GM19099 (cell line): ENCODE results near the gene DIP2B.

Experiments used
- POLR2A ChIP-seq: IDR thresholded peaks from 3 replicates; pipeline ENCODE4 v1.6.1; 2011; ENCODE audit warnings: low read depth; ENCODE audit not compliant: insufficient read length; ENCODE audit errors: extremely low read depth

Gene DIP2B

DNA sequence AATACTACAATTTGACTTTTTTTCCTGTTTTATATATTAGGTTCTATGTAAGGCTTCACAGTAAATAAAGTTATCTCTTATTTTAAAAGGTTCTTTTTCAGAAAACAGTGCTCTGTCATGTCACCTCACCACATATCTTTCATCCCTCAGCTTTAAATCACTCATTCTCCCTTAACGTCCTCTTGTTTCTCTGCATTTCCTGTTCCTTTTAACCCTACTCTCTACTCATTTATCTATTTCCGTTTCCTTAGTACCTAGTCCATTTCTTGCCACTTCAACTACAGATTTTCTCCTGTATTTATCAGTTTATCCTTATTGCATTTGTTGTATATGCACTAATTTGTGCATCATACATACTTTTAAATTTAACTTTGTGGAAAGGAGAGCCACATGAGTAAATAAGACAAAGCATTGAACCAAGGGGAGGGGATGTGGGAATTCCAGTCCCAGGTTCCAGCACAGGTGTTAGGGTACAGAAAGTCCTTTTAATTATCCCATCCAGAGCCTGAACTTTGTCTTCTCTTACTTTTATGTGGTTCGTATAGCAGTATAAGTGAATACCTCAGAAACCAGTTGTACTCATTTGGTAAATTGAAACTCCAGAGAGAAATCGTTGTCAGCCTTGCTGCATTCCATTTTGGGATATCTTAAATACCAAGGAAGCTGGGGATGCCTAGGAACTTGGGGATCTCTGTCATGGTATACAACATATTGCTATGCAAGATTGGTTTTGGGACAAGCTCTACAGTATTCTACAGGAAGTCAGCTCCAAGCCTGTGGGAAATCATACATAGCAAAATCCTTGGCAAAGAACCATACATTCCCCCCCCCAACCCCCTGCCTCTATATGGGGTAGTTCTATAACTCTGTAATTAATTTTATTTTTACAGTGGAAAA lies 120.5 kb downstream of the DIP2B start:
- no peak for TF ChIP-seq POLR2A

DNA sequence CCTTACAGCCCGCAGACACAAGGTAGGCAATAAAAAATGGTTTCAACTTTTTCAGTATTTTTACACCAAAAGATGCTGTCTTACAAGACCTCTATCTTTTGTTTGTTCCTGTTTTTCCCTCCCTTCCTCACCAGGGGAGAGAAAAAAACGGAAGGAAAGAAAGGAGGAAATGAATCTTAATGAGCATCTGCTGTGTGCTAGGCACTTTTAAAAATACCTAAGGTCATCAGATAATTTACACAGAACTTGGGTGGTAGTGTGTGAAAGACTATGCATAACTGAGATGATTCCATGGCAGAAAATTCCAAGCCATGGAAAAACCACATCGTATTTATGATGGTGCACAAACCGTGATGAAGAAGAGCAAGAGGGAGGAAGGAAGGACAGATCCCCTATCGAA lies 121.2 kb downstream of the DIP2B start:
- no peak for TF ChIP-seq POLR2A

DNA sequence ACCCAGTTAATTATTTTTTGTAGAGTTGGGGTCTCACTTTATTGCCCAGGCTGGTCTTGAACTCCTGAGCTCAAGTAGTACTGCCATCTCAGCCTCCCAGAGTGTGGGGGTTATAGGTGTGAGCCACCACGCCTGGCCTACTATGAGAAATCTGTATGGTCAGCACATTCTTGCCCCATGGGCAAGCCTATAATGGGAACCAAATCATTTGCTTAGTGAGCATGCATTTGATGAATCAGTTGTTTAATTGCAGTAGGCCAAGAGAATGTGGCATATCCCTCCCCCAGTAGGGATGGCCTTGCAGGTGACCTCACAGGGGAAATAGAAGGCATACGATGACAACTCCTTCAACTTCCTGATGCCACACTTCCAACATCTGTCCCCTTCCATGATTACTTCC lies 122.7 kb downstream of the DIP2B start:
- TF ChIP-seq POLR2A, result no peak

DNA sequence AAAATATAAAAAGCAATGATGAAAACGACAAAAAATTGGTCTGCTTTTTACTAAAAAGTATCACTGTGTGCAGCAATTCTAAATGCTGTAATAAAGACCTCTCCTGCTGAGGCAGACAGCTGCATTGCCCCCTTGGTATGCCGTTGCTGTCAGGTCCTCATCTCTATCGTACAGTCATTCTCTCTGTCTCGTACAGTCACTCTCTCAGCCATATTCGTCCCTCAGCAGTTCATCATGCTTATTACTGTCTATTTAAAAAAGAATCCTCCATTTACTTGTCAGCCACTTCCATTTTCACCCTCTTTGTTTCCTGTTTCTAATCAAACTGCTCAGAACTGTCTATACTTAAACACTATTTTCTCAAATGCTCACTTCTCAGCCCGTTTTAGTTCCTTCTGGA lies 123.6 kb downstream of the DIP2B start:
- TF ChIP-seq POLR2A, result no peak

DNA sequence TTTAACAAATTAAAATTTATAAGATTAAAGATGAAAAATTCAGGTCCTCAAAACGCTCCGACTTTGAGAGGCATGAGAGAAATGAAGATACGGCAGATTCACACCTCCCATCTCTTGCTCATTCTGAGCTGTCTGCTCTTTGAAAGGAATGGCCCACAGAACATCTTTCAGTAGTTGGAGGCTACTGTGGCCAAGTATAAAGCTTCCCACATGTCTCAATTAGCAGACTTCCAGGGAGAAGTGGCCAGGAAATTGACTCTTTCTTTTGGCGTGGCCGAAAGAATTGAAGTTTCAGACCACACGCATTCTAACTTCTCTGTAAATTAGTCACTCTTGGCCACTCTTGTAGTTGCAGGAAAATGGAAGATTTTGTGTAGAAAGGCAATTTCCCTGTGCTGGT lies 129.2 kb downstream of the DIP2B start:
- no peak for TF ChIP-seq POLR2A

DNA sequence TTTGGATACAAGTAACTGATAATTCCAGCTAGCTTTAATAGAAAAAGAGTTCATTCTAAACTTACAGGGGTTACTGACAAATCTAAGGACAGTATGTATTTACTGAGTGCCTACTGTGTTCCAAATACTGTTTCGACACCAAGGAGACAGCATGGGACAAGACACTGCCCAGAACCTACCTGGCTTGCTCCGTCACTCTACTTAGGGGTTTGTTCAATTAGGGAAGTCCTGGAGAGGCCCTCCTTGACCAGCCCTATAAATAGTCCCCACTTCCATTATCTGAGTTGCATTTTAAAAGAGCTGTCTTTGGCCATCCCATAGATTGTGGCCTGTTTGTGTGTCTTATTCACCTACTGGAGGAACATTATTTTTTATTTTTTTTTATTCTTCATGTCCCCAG lies 129.6 kb downstream of the DIP2B start:
- TF ChIP-seq POLR2A, result no peak

DNA sequence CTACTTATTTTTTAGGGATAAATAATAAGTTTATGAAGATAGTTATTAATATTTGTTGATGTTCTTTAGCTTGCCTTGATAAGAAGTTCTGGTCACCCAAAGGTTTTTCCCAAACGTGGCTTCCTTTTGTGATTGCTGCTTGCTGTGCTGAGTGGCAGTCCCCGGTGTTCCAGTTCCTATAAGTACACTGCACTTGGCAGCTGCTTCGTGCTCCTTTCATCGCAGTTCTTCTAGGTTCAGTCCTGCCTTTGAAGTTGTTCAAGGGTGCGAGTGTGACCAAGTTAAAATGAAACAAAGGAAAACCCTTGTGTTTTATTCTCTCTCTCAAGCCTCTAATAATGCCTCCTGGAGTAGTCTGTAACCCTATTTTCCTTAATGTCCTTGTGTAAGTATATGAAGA lies 130.6 kb downstream of the DIP2B start:
- TF ChIP-seq POLR2A, result no peak

DNA sequence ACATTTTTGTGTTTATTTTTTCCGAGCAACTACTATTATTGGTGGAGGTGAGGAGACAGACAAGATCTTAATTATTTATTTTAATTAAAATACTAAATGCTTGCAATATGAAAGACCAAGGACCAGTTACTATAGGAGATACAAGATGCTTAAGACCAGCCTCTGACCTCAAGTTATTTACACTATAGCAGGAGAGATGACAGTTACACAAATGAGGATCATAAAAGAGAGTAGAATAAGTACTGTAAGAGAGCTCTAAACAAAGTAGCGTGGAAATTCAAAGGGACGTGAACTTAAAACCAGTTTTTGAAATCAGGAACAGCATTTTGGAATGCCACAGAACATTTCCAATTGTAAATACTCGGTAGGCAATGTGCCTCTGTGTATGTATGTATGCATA lies 131.1 kb downstream of the DIP2B start:
- no peak for TF ChIP-seq POLR2A

DNA sequence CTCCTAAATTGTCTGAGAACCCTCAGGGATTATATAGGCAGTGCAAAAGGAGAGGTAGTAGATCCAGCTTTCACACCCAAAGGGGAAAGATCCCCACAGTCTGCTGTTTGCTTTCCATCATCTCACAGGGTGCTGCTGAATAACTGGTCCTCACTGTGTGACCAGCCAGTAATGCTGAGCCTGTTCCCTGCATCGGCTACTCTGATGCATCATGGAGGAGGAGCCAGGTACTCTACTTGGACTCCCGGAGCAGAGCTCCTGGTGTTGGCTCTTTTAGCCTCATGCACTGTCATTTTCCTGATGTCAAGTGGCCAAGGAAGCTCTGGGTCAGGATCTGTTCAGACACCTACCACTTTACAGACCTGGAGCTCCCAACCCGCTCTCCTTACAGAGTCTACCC lies 131.7 kb downstream of the DIP2B start:
- no peak for TF ChIP-seq POLR2A

DNA sequence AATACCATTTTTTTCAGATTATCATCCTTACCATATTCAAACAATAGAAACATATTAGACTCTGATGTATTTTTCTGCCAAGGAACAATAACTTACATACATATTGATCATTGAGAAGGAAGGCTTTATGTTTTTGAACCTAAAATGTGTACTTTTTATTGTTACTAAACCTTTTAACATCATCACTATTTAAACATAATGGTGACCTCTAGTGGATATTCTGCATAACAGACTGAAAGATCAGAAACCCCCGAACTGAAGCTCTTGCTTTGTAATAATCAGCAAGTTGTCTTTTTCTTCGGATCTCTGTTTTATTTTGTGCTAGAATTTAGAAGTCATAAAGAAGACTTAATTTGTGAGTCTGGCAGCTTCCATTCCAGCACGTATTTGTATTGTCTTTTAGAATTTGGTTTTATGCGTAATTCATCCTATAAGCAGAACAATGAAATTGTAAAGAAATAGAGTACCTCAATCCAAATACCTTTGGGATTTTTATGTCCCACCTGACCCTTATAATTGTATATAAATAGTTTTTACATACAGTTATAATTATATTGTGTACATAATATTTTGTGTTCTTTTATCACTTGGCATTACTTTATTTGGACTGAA lies 133.2 kb downstream of the DIP2B start:
- TF ChIP-seq POLR2A, result no peak

DNA sequence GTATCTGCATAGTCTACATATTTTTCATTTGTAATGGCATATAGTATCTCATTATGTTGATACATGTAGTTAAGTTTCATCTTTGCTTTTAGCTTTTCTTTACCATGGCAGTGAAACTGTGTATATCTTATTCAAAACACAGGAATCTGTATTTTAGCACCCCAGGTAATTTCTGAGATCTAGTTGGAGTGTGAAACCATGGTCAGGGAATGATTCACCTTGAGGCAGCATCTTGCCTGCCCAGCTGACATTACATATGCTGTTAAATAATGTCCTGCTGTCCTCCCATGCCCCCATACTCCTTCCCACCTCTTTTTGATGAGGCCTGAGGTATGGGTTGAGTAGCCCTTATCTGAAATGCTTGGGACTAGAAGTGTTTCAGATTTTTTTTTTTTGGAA lies 133.7 kb downstream of the DIP2B start:
- TF ChIP-seq POLR2A, result no peak

DNA sequence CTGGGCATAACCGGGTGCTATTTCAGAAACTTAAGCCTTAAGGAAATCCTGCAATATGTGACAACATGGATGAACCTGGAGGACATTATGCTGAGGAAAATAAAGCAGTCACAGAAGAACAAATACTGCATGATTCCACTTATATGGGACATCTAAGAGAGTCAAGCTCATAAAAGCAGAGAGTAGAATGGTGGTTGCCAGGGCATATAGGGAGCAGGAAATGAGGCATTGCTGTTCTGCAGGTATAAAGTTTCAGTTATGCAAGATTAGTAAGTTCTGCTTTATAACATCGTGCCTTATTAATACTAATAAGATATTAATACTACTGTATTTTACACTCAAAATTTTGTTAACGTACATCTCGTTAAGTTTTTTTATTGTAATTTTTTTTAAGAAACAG lies 134.9 kb downstream of the DIP2B start:
- no peak for TF ChIP-seq POLR2A

DNA sequence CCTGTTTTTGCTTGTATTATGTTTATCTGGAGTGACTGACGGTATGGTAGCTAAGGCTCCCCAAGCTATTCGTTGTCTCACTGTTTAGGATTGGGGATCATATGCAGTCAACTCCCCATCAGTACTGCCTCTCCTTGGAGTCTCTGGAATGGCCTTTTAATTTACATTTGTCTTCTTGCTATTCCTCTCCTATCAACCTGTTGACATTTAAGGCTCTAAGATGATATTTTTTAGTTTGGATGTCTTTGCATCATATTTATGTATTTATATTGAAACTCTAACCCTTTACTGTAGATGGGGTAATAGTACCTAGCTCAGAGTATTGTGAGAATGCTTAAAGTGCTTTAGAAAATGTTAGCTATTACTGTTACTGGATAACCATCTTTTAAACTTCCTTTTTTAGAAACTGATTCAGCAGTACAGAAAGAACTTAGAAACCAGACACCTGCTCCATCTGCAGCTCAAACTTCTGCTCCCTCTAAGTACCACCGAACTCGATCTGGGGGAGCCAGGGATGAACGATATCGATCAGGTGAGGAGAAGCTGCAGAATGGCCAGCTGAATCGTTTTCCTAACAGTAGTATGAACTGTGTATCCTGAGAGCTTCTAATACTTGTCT lies 135.6 kb downstream of the DIP2B start:
- TF ChIP-seq POLR2A, result no peak

DNA sequence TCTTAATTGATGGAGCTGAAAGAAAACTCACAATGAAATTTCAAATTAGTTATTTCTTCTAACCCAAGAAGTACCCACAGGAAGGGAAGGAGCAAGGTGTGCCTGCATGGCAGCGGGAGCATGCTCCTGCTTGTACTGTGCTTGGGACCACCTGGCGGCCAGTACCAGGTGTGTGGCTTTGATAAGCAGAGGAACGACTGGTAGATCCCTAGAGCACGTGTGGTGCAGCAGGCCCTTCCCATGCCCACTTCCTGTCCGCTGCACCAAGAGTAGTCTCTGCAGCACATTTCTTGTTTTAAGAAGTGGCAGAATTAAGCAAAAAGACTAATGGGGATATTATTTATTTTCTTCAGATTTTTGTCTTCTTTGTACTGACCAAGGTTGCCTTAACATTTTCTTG lies 136.8 kb downstream of the DIP2B start:
- no peak for TF ChIP-seq POLR2A

DNA sequence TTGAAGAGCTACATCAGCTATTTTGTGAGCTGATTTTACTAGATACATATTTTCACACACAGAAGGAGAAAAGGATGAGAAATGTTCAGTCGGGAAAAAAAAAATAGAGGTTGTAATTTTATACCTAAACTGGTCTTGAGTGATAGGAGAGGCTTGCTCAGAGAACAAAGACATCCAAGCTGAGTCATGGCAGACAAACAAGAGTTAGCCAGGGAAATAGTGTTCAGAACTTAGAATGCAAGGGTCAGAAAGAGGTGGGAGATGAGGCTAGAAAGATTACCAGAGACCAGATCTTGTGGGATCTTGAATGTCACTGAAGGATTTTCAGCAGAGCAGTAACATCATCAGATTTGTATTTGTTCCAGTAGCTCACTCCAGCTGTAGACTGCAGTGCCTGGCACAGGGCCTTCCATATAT lies 137.3 kb downstream of the DIP2B start:
- TF ChIP-seq POLR2A, result no peak

DNA sequence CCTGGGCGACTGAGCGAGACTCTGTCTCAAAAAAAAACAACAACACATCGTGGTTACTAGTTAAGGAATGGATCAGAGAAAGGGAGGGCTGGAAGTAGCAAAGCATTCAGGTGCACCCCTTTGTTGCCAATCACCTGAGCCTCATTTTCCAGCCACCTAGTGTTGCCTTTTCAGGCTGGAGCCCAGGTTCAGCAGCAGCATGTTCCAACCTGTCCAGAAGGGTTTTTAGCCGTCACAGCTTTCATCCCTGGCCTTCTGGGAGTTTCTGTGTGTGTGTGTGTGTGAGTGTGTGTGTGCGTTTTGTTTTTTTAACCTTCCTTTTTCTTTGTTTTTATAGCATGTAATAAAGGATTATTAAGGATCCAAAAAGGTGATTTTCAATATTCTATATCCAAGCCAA lies 138.0 kb downstream of the DIP2B start:
- no peak for TF ChIP-seq POLR2A
